Islet of Langerhans (tissue), 1 donor: Measurements from ENCODE around the gene MYL7.

ENCODE experiments used
- FAIRE-seq: peaks from one replicate; lab custom pipeline; 2011; peaks lifted over from hg19 to GRCh38; lab: Jason Lieb, UNC

Gene MYL7

GRCh38 chr7:44149571-44150465 lies 8.7 kb upstream of the MYL7 start:
- no peak for FAIRE-seq

GRCh38 chr7:44148961-44149536 lies 7.9 kb upstream of the MYL7 start:
- FAIRE-seq: no peak

- FAIRE-seq: no peak
Observed at GRCh38 chr7:44148166-44148565, 7.0 kb upstream of the MYL7 start.

- FAIRE-seq: peak; percentile 13
Observed at GRCh38 chr7:44147026-44147991, 6.2 kb upstream of the MYL7 start.

- no peak for FAIRE-seq
Observed at GRCh38 chr7:44145969-44146911, 5.1 kb upstream of the MYL7 start.

- no peak for FAIRE-seq
Observed at GRCh38 chr7:44145479-44145968, 4.4 kb upstream of the MYL7 start.

- FAIRE-seq: no peak
Observed at GRCh38 chr7:44144968-44145478, 3.9 kb upstream of the MYL7 start.

GRCh38 chr7:44144426-44144967 lies 3.4 kb upstream of the MYL7 start:
- no peak for FAIRE-seq

- FAIRE-seq: no peak
Observed at GRCh38 chr7:44143646-44144250, 2.6 kb upstream of the MYL7 start.

- no peak for FAIRE-seq
Observed at GRCh38 chr7:44142028-44142427, 896 bp upstream of the MYL7 start.

GRCh38 chr7:44140341-44140740 lies 791 bp downstream of the MYL7 start:
- FAIRE-seq: no peak

- FAIRE-seq: no peak
Observed at GRCh38 chr7:44139311-44140010, 1.7 kb downstream of the MYL7 start.

- FAIRE-seq: no peak
Observed at GRCh38 chr7:44138698-44139097, 2.4 kb downstream of the MYL7 start.

- no peak for FAIRE-seq
Observed at GRCh38 chr7:44136731-44137130, 4.4 kb downstream of the MYL7 start.

- FAIRE-seq: no peak
Observed at GRCh38 chr7:44134943-44135628, 6.0 kb downstream of the MYL7 start.

GRCh38 chr7:44133295-44133694 lies 7.8 kb downstream of the MYL7 start:
- no peak for FAIRE-seq

- FAIRE-seq: no peak
Observed at GRCh38 chr7:44132039-44132438, 9.1 kb downstream of the MYL7 start.

- no peak for FAIRE-seq
Observed at GRCh38 chr7:44131173-44132029, 9.7 kb downstream of the MYL7 start.
